ENCODE results near the gene LRRC9. TPM values are rescaled to one million over a fixed set of nuclear protein-coding genes. Genes with fewer than 3 reads are reported as not detected.

Gene LRRC9
- total and polyA plus RNA-seq, 11 donors, result 0.01 to 0.66 (median 0.48) TPM; not detected in 7

GRCh38 chr14:60091550-60092525 is 171.9 kb downstream of the LRRC9 start, which contains the start of gene PCNX4:
TSS of gene PCNX4 (plus strand) at chr14:60091923. CDS start at chr14:60107639, 15,716 bp downstream.
- H3K27ac ChIP-seq, result peak within 1 kb of the TSS; percentile 91 to 99 (median 98)
- H3K9me3 ChIP-seq, result no peaks in the 10 kb centered on the region
- H3K36me3 ChIP-seq, result no peaks in the 10 kb centered on the region
- 0% methylated on average over 40 to 88 of the region's 88 CpGs for WGBS, 4 donors
- H3K4me3 ChIP-seq, result peak within 1 kb of the TSS; percentile 50 to 90 (median 74)
- ATAC-seq (peak; percentile 95 to 99 (median 98)), DNase-seq (peak; percentile 97 to 98 (median 98))
- intact Hi-C loops (cut with DNase I), result loop anchor here in 7 of 10 donors (1.0 to 10.0 kb wide), 8 partner anchors 73 to 607 kb away; partner anchors contain the start of genes DHRS7 (in 7 of the 7), PPM1A (in 2 of the 7), JKAMP (in 1 of the 7) and L3HYPDH (in 1 of the 7)
- TF ChIP-seq CTCF (IDR thresholded peaks at IDR 0.05) (peak in 2 of 12 donors; percentile 7 to 14), POLR2A (IDR thresholded peaks at IDR 0.05) (peak; percentile 32 to 95)
- no peaks in the 10 kb centered on the region for H3K27me3 ChIP-seq
- peaks cover 0 to 54% (median 31%) of the 10 kb centered on the region in 12 donors for H3K4me1 ChIP-seq

- intact Hi-C loops (cut with DNase I), result loop anchor here in 6 of 10 donors (1.0 to 10.0 kb wide), 7 partner anchors 72 to 608 kb away; partner anchors contain the start of genes DHRS7 (in 5 of the 6), JKAMP (in 1 of the 6), L3HYPDH (in 1 of the 6) and PPM1A (in 1 of the 6)
- ATAC-seq (peak in 1 of 4 donors; percentile 17), DNase-seq (peak in 1 of 5 donors; percentile 14)
- Histone ChIP-seq H3K4me1 (peaks cover 0 to 58% (median 33%) of the 10 kb centered on the region in 12 donors), H3K36me3 (peaks cover 0 to 4% (median 0%) of the 10 kb centered on the region in 9 donors), H3K27me3 (no peaks in the 10 kb centered on the region), H3K4me3 (peak overlapping the region; percentile 50 to 90 (median 74)), H3K27ac (peak overlapping the region; percentile 91 to 99 (median 98)), H3K9me3 (no peaks in the 10 kb centered on the region)
- 0 to 1% (median 0%) methylated on average over 14 of the region's 14 CpGs for WGBS, 4 donors
- TF ChIP-seq POLR2A (IDR thresholded peaks at IDR 0.05), result no peak
- TF ChIP-seq CTCF (IDR thresholded peaks at IDR 0.05), result no peak
Measured at GRCh38 chr14:60092526-60092920, 172.6 kb downstream of the LRRC9 start.

- Histone ChIP-seq H3K4me1 (peaks cover 0 to 60% (median 33%) of the 10 kb centered on the region in 12 donors), H3K9me3 (no peaks in the 10 kb centered on the region), H3K4me3 (peak overlapping the region; percentile 50 to 90 (median 74)), H3K36me3 (peaks cover 0 to 9% (median 0%) of the 10 kb centered on the region in 9 donors), H3K27ac (peak overlapping the region; percentile 91 to 99 (median 98)), H3K27me3 (no peaks in the 10 kb centered on the region)
- intact Hi-C loops (cut with DNase I), result loop anchor here in 5 of 10 donors (2.0 to 10.0 kb wide), 5 partner anchors 72 to 608 kb away; partner anchors contain the start of genes DHRS7 (in 4 of the 5), JKAMP (in 1 of the 5), L3HYPDH (in 1 of the 5) and PPM1A (in 1 of the 5)
- DNase-seq, result no peak
- TF ChIP-seq CTCF (IDR thresholded peaks at IDR 0.05) (no peak), POLR2A (IDR thresholded peaks at IDR 0.05) (no peak)
- ATAC-seq, result no peak
- WGBS, 4 donors, result 8 to 14% (median 12%) methylated on average over 3 of the region's 3 CpGs
Measured at GRCh38 chr14:60093080-60093479, 173.1 kb downstream of the LRRC9 start.

Data from heart left ventricle (tissue), 16 donors.